NCI-H2107 treated with DMSO at 0.1 percent for 48 hours (cell line): Measurements from ENCODE around the gene TEKT3.

Experiments used
- DNase-seq: peaks from one replicate; lab custom pipeline; 2025; ENCODE audit not compliant: unreplicated experiment; lab: John Stamatoyannopoulos, UW

The TEKT3 gene

GRCh38 chr17:15298176-15298575, 43.2 kb downstream of the TEKT3 start:
- no peak for DNase-seq

- no peak for DNase-seq
Measured at GRCh38 chr17:15293558-15293957, 47.8 kb downstream of the TEKT3 start.

- DNase-seq, result no peak
Measured at GRCh38 chr17:15291674-15292361, 49.6 kb downstream of the TEKT3 start.

GRCh38 chr17:15290605-15291004, 50.8 kb downstream of the TEKT3 start:
- DNase-seq, result no peak

- DNase-seq, result no peak
Measured at GRCh38 chr17:15289285-15290183, 51.9 kb downstream of the TEKT3 start.

GRCh38 chr17:15288859-15289258, 52.5 kb downstream of the TEKT3 start:
- no peak for DNase-seq

- DNase-seq, result no peak
Measured at GRCh38 chr17:15287538-15288267, 53.7 kb downstream of the TEKT3 start.

GRCh38 chr17:15285466-15285865, 55.9 kb downstream of the TEKT3 start:
- DNase-seq, result no peak

GRCh38 chr17:15284537-15284936, 56.9 kb downstream of the TEKT3 start:
- DNase-seq, result no peak

- DNase-seq, result no peak
Measured at GRCh38 chr17:15284107-15284506, 57.3 kb downstream of the TEKT3 start.

GRCh38 chr17:15281909-15282308, 59.5 kb downstream of the TEKT3 start:
- DNase-seq, result no peak

GRCh38 chr17:15278924-15279477, 62.4 kb downstream of the TEKT3 start:
- DNase-seq, result no peak

- no peak for DNase-seq
Measured at GRCh38 chr17:15278380-15278779, 63.0 kb downstream of the TEKT3 start.

GRCh38 chr17:15274017-15274416, 67.4 kb downstream of the TEKT3 start:
- no peak for DNase-seq

- no peak for DNase-seq
Measured at GRCh38 chr17:15273141-15273793, 68.1 kb downstream of the TEKT3 start.

- no peak for DNase-seq
Measured at GRCh38 chr17:15271741-15272140, 69.7 kb downstream of the TEKT3 start.

- no peak for DNase-seq
Measured at GRCh38 chr17:15270628-15271381, 70.6 kb downstream of the TEKT3 start.

GRCh38 chr17:15269780-15270089, 71.7 kb downstream of the TEKT3 start:
- no peak for DNase-seq

GRCh38 chr17:15269087-15269779, 72.2 kb downstream of the TEKT3 start:
- no peak for DNase-seq

GRCh38 chr17:15268461-15268860, 72.9 kb downstream of the TEKT3 start:
- no peak for DNase-seq
